GM19043 (cell line): ENCODE measurements around the gene PRICKLE2.
A peak's percentile ranks its signal among the peaks of the same experiment; 100 is the strongest.

Experiments
- ATAC-seq: cut with Tn5 transposase; IDR thresholded peaks from one replicate; pipeline ENCODE4 v1.9.1; 2021; ENCODE audit warnings: low read depth; ENCODE audit not compliant: unreplicated experiment

The PRICKLE2 gene, protein sequence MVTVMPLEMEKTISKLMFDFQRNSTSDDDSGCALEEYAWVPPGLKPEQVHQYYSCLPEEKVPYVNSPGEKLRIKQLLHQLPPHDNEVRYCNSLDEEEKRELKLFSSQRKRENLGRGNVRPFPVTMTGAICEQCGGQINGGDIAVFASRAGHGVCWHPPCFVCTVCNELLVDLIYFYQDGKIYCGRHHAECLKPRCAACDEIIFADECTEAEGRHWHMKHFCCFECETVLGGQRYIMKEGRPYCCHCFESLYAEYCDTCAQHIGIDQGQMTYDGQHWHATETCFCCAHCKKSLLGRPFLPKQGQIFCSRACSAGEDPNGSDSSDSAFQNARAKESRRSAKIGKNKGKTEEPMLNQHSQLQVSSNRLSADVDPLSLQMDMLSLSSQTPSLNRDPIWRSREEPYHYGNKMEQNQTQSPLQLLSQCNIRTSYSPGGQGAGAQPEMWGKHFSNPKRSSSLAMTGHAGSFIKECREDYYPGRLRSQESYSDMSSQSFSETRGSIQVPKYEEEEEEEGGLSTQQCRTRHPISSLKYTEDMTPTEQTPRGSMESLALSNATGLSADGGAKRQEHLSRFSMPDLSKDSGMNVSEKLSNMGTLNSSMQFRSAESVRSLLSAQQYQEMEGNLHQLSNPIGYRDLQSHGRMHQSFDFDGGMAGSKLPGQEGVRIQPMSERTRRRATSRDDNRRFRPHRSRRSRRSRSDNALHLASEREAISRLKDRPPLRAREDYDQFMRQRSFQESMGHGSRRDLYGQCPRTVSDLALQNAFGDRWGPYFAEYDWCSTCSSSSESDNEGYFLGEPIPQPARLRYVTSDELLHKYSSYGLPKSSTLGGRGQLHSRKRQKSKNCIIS

GRCh38 chr3:64224826-64225610 lies at the start of gene PRICKLE2:
TSS of gene PRICKLE2 (minus strand) at chr3:64225466. CDS start at chr3:64198927, 26,539 bp downstream.
- ATAC-seq: peak; percentile 84

- no peak for ATAC-seq
Measured at GRCh38 chr3:64272842-64273241, 47.6 kb upstream of the PRICKLE2 start.

- no peak for ATAC-seq
Measured at GRCh38 chr3:64272271-64272670, 47.0 kb upstream of the PRICKLE2 start.

DNA sequence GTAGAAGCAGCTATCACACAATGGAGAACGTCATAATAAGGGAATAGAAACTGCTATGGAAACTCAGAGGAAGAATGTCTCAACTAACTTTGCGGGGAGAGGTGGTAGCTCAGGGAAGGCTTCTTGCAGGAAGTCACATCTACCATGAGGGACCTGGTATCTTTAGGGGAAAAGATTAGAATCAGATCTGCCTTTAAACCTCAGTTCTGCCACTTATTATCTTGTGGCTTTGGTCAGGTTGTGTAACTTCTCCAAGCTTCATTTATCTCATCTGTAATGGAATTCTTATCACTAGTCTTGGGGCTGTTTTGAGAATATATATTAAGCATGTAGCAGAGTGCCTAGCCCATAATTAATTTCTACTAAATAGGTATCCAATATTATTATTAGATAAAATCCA lies 46.4 kb upstream of the PRICKLE2 start:
- ATAC-seq: no peak

DNA sequence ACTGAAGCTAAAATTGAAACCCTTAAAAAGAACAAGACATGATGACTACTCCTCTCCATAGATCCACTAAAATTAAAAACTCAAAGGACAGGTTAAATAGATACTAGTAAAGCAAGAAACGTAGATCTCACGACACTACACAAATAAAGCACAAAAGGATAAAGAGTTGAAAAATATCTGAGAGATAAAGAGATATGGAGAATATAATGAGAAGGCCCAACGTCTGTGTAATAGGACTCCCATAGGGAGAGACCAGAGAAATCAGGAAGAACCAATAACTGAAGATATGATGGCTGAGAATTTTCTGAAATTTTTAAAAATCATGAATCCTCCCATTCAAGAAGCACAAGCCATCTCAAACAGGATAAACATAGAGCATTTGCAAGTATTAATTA lies 45.6 kb upstream of the PRICKLE2 start:
- ATAC-seq: no peak

DNA sequence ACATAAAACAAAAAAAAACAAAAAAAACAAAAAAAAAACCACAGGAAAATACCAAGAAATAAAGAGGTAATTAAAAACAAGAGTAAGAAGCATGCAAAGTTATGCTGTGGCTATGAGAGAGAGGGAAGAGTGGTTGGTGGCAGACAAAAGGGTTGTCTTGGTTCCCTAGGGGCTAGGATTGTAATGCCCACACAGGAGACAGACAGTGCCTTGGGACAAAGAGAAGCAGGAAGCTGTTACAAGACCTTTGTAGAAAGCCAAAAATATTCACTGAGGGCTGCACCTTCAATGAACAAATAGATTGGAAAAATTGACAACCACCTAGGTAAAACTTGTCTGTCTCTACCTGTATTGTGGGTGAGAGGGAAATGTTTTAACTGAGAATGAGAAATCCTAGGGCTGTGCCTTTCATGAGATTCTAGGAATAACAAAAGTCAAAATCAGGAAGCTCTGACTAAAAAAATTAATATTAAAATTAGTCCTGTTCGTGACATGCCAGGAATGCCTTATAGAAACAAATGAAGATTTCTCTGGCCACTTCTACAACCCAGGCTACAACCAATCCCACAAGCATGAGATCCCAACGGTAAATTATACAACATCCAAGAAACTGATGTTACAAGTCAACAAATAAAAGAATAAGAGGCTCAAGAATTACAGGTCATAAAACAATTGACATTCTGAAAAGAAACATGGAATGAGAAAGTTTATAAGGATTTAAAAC lies 45.0 kb upstream of the PRICKLE2 start:
- ATAC-seq: no peak

DNA sequence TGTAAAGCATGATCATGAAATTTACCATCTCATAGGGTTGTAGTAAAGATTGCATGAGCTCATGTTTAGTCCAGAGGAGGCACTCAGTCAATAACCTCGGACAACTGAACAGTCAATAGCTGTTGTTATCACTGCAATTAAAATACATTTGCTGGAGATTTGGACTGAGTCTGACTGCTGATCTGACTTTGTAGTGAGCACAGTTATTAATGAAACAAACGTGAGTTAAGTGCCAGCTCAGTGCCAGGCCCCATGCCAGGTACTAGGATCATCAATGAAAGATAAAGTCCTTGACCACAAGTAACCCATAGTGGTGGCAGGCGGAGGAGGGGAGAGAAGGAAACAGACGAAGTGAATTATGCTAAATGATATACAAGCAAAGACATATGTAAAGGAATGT lies 43.7 kb upstream of the PRICKLE2 start:
- ATAC-seq: no peak

DNA sequence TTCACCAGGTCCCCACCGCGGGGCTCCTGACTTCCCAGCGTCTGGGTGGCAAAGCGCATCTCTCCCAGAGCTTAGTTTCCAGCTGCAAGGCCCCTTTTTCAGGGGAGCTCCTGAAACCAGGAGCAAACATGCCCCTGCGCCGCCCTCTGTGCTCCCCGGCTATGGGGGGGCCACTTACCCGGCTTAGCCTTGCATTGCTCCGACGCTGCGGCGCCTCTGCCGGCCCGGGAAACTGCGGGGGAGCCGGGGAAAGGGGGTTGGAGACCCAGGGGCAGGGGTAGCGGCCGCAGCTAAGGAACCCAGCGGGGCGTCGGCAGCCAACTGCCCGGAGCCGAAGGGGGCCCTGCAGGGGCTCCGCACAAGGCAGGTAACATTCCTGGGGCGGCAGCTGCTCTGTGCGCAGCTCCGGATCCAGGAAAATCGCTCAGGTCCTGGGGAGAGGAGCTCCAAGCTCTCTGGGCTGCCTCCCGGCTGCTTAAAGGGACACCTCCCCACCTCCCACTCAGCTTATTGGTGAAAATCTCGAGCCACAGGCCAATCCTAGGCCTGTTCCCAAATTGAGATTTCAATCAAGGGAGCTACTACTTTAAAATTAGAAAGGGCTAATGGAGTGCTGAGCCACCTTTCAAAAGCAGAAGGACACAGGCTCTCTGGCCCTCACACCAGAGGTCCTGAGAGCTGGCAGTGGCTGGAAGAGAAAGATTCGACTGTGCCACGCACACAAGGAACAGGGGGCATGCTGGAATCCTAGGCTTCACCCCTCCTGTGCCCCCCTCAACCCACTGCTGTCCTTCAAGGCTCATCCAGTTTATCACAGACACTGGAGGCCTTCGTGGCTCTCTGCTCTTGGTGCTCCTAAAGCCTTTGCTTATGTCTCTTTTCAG lies 42.7 kb upstream of the PRICKLE2 start:
- ATAC-seq: no peak

DNA sequence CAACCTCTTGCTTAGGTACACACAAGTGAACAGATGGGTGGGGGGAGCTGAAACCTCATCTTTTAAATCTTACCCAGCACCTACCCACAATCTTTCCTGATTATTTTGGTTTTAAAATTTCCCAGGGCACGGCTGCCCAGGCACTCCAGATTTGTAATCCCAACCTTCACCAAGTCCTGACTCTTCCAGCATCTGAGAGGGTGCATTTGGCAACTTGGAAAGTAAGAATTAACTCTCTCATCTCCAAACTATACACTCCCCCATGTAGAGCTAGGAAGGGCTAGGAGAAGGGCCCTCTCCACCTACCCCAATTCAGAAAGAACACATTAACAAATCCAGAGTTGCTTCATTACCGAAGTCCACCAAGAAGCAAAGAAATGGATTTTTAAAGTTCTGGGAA lies 41.7 kb upstream of the PRICKLE2 start:
- ATAC-seq: no peak

DNA sequence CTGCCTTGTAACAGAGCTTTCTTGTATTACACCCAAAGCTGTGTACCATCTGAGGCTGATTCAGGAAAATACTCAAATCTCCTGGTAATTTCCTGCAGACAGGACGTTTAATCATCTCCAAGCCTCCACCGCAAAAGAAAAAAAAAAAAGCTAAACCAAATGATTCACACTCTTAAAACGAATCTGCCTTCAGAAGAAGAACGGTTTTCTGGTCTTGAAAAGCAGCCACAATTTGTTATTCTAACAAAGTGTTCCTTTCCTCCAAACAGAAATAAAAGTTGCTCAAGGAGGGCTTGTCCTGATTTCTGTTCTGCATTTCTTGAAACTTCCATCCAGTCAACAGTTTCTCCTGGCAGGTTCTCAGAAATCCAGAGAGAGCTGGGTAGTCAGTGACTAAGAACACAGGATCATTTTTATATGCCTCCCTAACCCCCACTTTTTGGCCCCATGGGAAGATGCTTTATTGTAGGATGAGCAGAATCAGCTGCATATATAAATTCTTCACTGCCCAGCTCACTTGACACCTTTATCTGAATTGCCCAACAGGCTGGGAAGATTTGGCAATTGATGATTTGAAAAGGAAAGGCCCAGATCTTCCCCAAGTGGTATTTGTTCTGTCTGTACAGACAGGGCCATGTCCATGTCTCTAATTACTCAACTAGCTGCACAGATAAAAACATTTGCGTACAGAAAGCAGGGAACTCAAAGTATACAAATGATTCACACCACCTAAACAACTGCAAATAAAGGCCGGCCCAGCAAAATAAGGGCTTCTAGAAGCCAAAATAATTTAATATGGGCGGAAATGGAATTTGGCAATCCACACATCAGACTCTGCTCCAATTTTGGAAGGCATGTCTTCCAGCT lies 41.0 kb upstream of the PRICKLE2 start:
- no peak for ATAC-seq

GRCh38 chr3:64265646-64266045 lies 40.4 kb upstream of the PRICKLE2 start:
- no peak for ATAC-seq

GRCh38 chr3:64264501-64265109 lies 39.3 kb upstream of the PRICKLE2 start:
- ATAC-seq: no peak

GRCh38 chr3:64262574-64263114 lies 37.4 kb upstream of the PRICKLE2 start:
- no peak for ATAC-seq

DNA sequence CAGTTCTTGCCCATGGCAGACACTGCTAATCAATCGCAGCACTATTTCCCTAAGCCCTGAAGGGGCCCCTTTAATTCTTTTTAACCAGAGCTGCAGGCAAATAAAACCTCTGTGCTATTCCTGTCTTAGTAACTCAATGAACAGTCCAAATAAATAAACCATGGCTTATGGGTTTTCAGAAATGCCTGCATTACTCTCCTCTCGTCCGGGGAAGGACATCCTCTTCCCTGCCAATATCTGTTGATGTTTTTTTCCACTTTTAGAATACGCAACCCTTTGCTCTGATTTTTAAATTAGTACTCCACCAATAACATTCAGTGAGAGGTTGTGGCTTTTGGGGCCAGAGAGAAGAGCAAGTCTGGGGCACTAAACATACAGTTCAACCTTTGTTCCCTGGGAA lies 35.2 kb upstream of the PRICKLE2 start:
- no peak for ATAC-seq

GRCh38 chr3:64259636-64260035 lies 34.4 kb upstream of the PRICKLE2 start:
- ATAC-seq: no peak

- ATAC-seq: no peak
Measured at GRCh38 chr3:64257100-64257755, 32.0 kb upstream of the PRICKLE2 start.

- ATAC-seq: no peak
Measured at GRCh38 chr3:64255741-64256340, 30.6 kb upstream of the PRICKLE2 start.
